ENCODE data around the gene RAMP2. TPM values are rescaled to one million over a fixed set of nuclear protein-coding genes. Genes with fewer than 3 reads are reported as not detected.

Gene RAMP2
- total RNA-seq, 2 donors from 2014 or later: 40.9 to 49.7 TPM

DNA sequence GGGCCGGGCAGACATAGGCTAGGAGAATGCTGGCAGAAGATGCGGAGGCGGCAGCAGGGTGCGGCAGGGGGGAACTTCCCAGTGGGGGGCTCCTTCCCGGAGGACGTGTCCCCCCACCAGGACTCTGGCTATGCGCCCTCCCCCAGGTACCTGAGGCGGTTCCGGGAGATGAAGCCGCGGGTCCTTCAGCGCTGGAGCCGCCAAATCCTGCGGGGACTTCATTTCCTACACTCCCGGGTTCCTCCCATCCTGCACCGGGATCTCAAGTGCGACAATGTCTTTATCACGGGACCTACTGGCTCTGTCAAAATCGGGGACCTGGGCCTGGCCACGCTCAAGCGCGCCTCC lies 22.7 kb downstream of the RAMP2 start:
- intact Hi-C loops (cut with DNase I): no loop called here
- ATAC-seq (no peak), DNase-seq (no peak)

DNA sequence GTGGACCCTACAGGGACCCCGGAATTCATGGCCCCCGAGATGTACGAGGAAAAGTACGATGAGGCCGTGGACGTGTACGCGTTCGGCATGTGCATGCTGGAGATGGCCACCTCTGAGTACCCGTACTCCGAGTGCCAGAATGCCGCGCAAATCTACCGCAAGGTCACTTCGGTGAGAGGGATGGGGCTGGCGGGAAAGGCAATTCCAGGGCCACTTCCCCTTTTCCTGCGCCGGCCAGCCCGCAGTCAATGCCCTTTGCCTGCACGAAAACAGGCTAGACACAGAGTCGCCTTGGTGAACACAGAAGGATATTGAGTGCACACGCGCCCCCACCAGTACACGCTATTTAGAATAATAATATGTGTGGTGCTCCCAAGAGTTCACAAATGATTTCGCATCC lies 23.4 kb downstream of the RAMP2 start:
- no peak for DNase-seq
- no peak for ATAC-seq
- intact Hi-C loops (cut with DNase I): no loop called here

DNA sequence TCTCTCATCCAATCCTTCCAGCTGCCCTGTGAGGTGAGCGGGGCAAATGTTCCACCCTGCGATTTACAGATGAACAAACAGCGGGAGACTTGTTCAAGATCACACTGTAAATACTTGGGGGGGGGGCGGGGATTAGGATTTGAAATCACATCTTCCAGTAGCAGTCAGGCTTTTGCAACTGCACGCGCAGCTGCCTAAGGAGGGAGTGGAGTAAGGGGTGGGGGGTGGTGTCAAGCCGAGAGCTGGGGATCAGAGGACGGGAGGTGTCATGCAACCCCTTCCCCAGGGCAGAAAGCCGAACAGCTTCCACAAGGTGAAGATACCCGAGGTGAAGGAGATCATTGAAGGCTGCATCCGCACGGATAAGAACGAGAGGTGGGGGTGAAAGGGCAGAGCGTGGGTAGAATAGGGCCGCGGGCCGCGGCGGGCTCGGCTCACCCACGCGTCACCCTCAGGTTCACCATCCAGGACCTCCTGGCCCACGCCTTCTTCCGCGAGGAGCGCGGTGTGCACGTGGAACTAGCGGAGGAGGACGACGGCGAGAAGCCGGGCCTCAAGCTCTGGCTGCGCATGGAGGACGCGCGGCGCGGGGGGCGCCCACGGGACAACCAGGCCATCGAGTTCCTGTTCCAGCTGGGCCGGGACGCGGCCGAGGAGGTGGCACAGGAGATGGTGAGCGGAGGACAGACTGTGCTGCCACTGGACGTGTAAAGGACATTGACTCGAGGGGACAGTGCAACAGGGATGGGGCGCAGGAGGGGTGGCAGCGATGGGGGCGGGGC lies 24.0 kb downstream of the RAMP2 start:
- DNase-seq: no peak
- intact Hi-C loops (cut with DNase I): no loop called here
- ATAC-seq: no peak

DNA sequence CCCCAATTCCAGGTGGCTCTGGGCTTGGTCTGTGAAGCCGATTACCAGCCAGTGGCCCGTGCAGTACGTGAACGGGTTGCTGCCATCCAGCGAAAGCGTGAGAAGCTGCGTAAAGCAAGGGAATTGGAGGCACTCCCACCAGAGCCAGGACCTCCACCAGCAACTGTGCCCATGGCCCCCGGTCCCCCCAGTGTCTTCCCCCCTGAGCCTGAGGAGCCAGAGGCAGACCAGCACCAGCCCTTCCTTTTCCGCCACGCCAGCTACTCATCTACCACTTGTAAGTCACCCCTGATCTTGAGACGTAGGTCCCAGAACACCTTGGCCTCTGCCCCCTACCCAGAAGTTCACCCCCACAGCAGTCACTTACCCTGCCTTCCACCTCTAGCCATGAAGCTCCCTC lies 26.2 kb downstream of the RAMP2 start:
- DNase-seq (no peak), ATAC-seq (no peak)
- intact Hi-C loops (cut with DNase I): no loop called here

GRCh38 chr17:42791948-42792347 lies 30.9 kb downstream of the RAMP2 start:
- no peak for DNase-seq
- intact Hi-C loops (cut with DNase I): no loop called here
- ATAC-seq: no peak

DNA sequence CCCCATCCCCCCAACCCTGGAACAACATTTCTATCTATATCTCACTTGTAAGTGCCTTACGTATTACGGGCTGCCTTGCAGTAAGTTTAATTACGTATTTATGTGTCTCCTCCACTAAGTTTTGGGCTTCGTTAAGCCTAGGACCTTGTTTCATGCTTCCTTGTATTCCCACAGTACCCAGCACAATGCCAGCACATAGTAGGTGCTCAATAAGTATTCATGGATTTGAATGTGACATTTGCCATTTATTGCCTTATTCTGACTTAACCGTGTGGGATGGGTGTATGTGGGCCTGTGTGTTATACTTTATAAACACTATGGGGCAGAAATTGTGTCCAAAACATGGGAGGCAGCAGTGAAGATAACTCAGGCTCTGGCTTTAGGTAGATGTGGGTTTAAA lies 31.5 kb downstream of the RAMP2 start:
- no peak for ATAC-seq
- no peak for DNase-seq
- intact Hi-C loops (cut with DNase I): no loop called here

- ATAC-seq (no peak), DNase-seq (no peak)
Measured at GRCh38 chr17:42795061-42795460, 34.0 kb downstream of the RAMP2 start.

DNA sequence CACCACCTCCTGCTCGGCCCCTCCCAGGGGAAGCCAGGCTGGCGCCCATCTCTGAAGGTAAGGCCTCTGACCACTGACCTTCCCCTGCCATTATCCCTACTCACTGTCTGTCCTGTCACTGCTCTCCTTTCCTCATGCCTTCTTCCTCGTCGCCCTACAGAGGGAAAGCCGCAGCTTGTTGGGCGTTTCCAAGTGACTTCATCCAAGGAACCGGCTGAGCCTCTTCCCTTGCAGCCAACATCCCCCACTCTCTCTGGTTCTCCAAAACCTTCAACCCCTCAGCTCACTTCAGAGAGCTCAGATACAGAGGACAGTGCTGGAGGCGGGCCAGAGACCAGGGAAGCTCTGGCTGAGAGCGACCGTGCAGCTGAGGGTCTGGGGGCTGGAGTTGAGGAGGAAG lies 34.4 kb downstream of the RAMP2 start:
- ATAC-seq: no peak
- DNase-seq: no peak
- intact Hi-C loops (cut with DNase I): no loop called here

More at GRCh38 chr17:42795061-42795460, 34.0 kb downstream of the RAMP2 start:
- intact Hi-C loops (cut with DNase I): no loop called here

DNA sequence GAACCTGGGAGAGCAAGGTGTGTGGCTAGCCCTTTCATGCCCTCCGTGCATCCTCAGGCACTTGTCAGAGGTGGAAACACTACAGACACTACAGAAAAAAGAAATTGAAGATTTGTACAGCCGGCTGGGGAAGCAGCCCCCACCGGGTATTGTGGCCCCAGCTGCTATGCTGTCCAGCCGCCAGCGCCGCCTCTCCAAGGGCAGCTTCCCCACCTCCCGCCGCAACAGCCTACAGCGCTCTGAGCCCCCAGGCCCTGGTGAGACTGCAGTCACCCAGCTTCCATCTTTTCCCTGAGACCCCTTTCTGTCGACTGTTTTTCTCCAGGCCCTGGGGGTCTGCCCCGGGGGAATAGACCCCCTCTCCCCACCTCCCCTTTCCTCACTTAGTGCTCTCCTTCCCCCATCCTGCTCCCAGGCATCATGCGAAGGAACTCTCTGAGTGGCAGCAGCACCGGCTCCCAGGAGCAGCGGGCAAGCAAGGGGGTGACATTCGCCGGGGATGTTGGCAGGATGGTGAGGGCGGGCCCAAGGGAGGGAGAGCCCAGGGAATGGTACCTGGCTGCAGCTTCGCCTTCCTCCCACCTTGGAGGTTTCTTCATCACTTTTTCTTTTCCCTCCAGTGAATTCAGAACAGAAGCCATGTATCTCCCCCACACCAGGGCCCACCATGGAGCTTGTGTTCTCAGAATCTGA lies 35.2 kb downstream of the RAMP2 start:
- intact Hi-C loops (cut with DNase I): no loop called here

DNA sequence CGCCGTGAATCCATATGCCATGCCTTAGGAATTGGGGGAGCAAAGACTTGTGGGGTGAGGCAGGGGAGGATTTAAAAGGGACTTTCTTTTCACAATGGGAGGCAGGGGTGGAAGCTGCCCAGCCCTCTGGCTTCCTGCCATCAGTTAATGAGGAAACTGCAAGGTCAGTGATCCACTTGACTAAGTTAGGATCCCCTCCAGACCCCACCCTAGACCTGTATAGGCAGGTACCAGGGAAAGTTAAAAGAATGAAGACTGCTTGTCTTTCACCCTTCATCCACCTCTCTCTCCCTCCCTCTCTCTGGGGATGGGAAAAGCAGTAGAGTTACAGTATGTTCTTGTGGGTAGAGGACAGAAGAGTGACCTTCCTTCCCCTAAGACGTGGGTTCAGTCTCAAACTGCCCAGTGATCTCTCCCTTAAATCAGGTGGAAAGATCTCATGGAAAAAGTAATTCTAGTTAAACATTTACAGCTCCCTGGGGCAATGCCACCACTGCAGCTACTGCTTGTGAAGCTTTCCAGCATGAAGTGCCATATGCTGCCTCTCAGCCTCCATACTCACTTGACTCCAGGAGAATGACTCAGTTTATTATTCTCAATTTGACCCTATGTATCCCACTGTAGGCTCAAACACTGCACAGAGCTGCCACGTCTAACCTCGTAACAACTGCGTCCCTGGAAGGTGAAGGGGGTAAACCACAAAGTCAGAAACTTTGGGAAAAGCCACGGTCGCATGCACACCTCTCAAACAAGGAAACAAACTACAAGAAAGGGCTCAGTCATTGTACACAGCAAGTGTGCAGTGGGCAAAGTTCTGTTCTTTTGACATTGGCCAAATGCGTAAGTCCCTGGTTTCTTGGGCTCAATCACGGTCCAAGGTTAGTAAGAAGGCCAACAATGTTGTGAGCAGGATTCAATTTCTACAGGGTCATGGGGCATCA lies 36.3 kb downstream of the RAMP2 start:
- no peak for ATAC-seq
- intact Hi-C loops (cut with DNase I): no loop called here
- DNase-seq: no peak

More for the DNA sequence above, 35.2 kb downstream of the RAMP2 start:
- no peak for ATAC-seq
- no peak for DNase-seq

DNA sequence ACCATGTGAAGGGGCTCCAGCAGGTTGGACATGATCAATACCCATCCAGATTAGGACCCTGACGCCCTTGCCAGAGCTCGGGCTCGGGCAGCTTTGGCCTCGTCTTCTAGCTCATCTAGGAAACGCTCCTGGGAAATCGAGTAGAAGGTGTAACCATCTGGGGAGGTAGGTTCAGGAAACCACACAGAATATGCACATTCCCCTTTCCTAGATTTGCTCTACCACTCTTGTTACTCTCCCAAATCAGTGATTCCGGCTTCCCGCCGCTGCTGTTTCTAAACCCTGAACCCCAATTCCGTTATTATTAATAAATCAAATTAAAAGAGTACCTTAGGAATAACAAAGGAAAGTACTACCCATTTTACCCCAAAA lies 37.0 kb downstream of the RAMP2 start:
- intact Hi-C loops (cut with DNase I): no loop called here

DNA sequence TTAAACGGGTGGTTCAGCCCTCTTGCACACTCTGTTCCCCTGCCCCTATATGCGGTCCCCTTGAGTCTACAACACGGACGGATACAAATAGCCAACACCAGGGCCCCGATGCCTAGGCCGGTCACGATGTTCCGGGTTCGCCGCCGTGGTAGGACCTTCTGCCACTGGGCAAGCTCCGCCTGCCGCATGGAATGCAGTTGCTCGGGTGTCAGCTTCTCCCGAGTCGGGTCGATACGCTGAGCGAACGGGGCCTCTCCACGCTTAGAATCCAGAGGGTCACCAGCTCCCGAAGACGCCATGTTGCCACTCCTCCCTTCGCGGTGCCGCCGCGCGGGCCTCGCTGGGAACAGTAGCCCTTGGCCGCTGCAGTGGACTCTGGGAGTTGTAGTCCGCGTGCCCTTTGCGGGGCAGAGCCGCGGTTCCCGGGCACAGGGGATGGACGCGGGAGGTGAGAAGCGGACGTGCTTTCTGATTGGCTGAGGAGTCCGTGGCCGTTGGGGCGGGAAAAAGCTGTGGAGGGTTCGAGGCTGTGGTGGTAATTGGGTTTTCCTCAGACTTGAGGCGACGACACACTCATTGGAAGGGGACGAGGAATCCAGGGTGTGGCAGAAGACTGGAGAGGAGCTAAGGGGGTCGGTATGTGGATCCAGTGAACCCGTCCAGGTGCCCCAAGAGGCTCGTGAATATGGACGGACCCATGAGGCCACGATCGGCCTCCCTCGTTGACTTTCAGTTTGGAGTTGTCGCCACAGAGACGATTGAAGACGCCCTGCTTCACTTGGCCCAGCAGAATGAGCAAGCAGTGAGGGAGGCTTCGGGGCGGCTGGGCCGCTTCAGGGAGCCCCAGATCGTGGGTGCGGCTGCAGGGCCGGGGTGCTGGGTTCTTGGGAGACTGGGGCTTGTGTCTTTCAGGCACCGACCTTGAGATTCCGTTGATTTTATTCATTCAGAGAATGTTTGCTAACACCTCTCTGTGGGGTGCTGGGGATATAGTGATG lies 37.7 kb downstream of the RAMP2 start, which contains the start of the genes CNTD1 and COA3:
CNTD1 (plus strand) TSS at position 479 of the 998 bp plus-strand sequence; CDS start at position 686, 207 bp downstream.
COA3 (minus strand) TSS at position 322 of the 998 bp plus-strand sequence; CDS start at position 299, 23 bp downstream.
- DNase-seq: peak; percentile 92
- ATAC-seq: peak; percentile 98 to 99
- intact Hi-C loops (cut with DNase I): no loop called here

More for the DNA sequence above, 37.0 kb downstream of the RAMP2 start:
- no peak for DNase-seq
- no peak for ATAC-seq

DNA sequence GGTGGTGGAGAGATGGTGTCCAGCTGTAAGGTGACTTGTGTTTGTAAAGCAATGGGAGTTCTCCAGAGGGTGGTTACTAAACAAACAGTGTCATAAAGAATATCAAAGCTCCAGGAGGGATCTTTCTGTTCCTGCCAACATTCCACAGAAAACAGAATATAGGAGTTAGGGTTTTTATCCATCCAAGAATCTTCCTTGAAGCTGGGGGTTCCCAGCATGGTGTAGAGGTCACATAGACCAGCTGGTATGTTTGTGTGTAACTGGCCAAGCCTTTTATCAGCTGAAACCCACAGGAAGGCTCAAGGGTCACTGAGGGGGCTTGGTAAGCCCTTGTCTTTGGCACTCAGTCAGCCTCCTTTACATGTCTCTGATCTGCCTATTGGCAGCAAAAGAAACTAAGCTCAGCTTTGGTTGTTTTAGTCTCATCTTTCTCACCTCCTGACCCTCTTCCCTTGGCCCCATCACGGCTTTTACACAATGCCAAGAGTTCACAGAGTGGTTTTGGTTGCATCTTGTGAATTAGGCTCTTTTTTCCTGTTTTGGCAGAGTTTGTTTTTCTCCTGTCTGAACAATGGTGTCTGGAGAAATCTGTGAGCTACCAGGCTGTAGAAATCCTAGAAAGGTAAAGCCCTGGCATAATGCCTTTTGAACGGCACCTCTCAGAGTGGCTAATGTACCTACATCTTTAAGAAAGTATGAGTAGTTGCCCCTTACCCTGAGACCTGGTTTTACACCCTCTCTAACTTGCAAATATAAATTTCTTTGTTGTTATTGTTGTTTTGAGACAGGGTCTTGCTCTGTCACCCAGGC lies 42.3 kb downstream of the RAMP2 start:
- intact Hi-C loops (cut with DNase I): no loop called here
- ATAC-seq: no peak

GRCh38 chr17:42804918-42805367 lies 43.9 kb downstream of the RAMP2 start:
- ATAC-seq: no peak
- DNase-seq: no peak
- intact Hi-C loops (cut with DNase I): no loop called here

More for the DNA sequence above, 42.3 kb downstream of the RAMP2 start:
- no peak for DNase-seq

DNA sequence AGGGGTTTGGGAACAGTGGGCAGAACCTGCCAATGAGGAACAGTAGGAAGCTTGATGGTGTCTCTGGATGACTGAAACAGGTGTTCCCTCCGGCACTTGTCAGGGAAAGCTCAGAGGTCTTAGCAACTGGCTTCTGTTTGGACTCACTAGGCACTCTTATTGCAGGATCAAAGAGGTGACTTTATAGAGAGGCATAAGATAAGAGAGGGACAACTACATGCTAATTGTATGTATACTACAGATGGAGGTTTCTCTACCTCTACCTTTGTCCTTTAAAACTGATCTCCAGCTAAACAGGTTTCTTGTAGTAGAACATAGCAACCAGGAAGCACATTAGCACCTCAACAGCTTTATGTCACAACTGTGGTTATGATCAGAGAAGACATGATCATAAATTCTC lies 45.2 kb downstream of the RAMP2 start:
- intact Hi-C loops (cut with DNase I): no loop called here
- DNase-seq (no peak), ATAC-seq (no peak)

DNA sequence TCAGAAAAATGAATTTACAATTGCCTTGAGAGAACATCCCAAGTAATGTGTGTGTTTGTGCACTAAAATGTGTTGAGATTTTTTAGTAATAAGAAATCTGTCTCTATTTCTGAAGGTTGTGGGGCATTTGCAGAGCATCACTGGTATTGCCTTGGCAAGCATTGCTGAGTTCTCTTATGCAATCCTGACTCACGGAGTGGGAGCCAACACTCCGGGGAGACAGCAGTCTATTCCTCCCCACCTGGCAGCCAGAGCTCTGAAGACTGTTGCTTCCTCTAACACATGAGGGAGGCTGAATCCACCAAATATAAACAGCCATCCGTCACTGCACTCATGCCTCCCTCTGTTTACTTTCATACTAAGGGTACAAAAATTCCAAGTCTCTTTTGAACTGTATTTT lies 48.2 kb downstream of the RAMP2 start:
- DNase-seq (peak; percentile 46), ATAC-seq (peak; percentile 55 to 96)
- intact Hi-C loops (cut with DNase I): no loop called here

Data from left cardiac atrium (tissue), 4 donors.